Stomach (tissue), 4 donors: ENCODE results near the gene DOCK11.

ENCODE experiments used
- CTCF ChIP-seq, 7 experiments: fragments of 450-650 bp in 4 of 7; fragments of 200-600 bp in 3 of 7; sonication (generic) in 3 of 7; IDR thresholded peaks; one replicate each; pipeline ENCODE4 v1.5.1; 2016 to 2019; ENCODE audit warnings: antibody characterized with exemption in 7 of 7, control low read depth in 2 of 7, mild to moderate bottlenecking in 1 of 7
- POLR2AphosphoS5 ChIP-seq, 3 donors: sonication (generic); formaldehyde crosslinking; IDR thresholded peaks; one replicate each; pipeline ENCODE4 v1.6.1; 2016; ENCODE audit warnings: antibody characterized with exemption in 3 of 3

GRCh38 chrX:118480172-118480571 lies 15.4 kb upstream of the DOCK11 start:
- no peak for TF ChIP-seq POLR2AphosphoS5 (IDR thresholded peaks at IDR 0.05)
- no peak for TF ChIP-seq CTCF (IDR thresholded peaks at IDR 0.05)
